DOHH2 (cell line): ENCODE measurements around the gene LRRN3.

Source experiments
- H3F3A ChIP-seq: fragments of 200-600 bp; sonication (generic), shearing (Covaris generic); 2 replicates; pipeline ENCODE4 v1.6.0; 2016; ENCODE audit warnings: antibody characterized with exemption, mild to moderate bottlenecking; ENCODE audit not compliant: control insufficient read depth, insufficient read depth
- H3K27ac ChIP-seq: fragments of 200-600 bp; sonication (generic); 2 replicates; pipeline ENCODE4 v1.5.1; 2014; ENCODE audit warnings: low read depth, mild to moderate bottlenecking, low read length, moderate library complexity
- H3K27me3 ChIP-seq: fragments of 200-600 bp; sonication (generic); 2 replicates; pipeline ENCODE4 v1.6.1; 2014; ENCODE audit warnings: mild to moderate bottlenecking, low read length, mixed read lengths; ENCODE audit not compliant: control insufficient read depth
- H3K36me3 ChIP-seq: fragments of 200-600 bp; sonication (generic); 2 replicates; pipeline ENCODE4 v1.6.1; 2014; ENCODE audit warnings: mild to moderate bottlenecking, low read length, moderate library complexity, mixed read lengths; ENCODE audit not compliant: control insufficient read depth
- H3K4me1 ChIP-seq: fragments of 200-600 bp; sonication (generic); 2 replicates; pipeline ENCODE4 v1.6.1; 2014; ENCODE audit warnings: mild to moderate bottlenecking, low read length, mixed read lengths; ENCODE audit not compliant: control insufficient read depth
- H3K4me2 ChIP-seq: fragments of 200-600 bp; sonication (generic); 2 replicates; pipeline ENCODE4 v1.6.0; 2014; ENCODE audit warnings: mild to moderate bottlenecking, low read length, moderate library complexity
- H3K4me3 ChIP-seq: fragments of 200-600 bp; sonication (generic); 2 replicates; pipeline ENCODE4 v1.5.1; 2014; ENCODE audit warnings: mild to moderate bottlenecking, low read length, mixed read lengths
- H3K79me2 ChIP-seq: fragments of 200-600 bp; sonication (generic); 2 replicates; pipeline ENCODE4 v1.6.1; 2014; ENCODE audit warnings: mild to moderate bottlenecking, low read length, mixed read lengths; ENCODE audit not compliant: control insufficient read depth
- H3K9me2 ChIP-seq: fragments of 200-600 bp; sonication (generic); replicated peaks from 2 replicates; pipeline ENCODE4 v1.6.1; 2014; ENCODE audit warnings: mild to moderate bottlenecking, low read length, mixed read lengths; ENCODE audit not compliant: control insufficient read depth
- H3K9me3 ChIP-seq: fragments of 200-600 bp; sonication (generic); 2 replicates; pipeline ENCODE4 v1.6.1; 2014; ENCODE audit warnings: antibody characterized with exemption, low read length, mixed read lengths; ENCODE audit not compliant: control insufficient read depth, insufficient read depth
- H4K20me1 ChIP-seq: fragments of 200-600 bp; sonication (generic); 2 replicates; pipeline ENCODE4 v1.6.0; 2014; ENCODE audit warnings: low read depth, mild to moderate bottlenecking, antibody characterized with exemption, low read length, moderate library complexity; ENCODE audit not compliant: control insufficient read depth, insufficient read depth
- CTCF ChIP-seq: fragments of 200-600 bp; sonication (generic); IDR thresholded peaks from one replicate; pipeline ENCODE4 v1.5.1; 2014; ENCODE audit warnings: antibody characterized with exemption, mild to moderate bottlenecking, low read depth, low read length; ENCODE audit not compliant: poor library complexity, severe bottlenecking
- EZH2phosphoT487 ChIP-seq: fragments of 200-600 bp; sonication (generic); IDR thresholded peaks from 2 replicates; pipeline ENCODE4 v1.6.1; 2017; ENCODE audit warnings: borderline replicate concordance, mild to moderate bottlenecking, antibody characterized with exemption, low read length, moderate library complexity, mixed read lengths

The LRRN3 gene

GRCh38 chr7:111160297-111160696, 69.4 kb downstream of the LRRN3 start:
- Histone ChIP-seq H4K20me1 (no peaks in the 10 kb centered on the region), H3K4me2 (no peak overlapping the region), H3K36me3 (no peaks in the 10 kb centered on the region), H3K4me3 (no peak overlapping the region), H3K79me2 (no peaks in the 10 kb centered on the region), H3K9me2 (no peaks in the 10 kb centered on the region), H3K4me1 (no peaks in the 10 kb centered on the region), H3K9me3 (no peaks in the 10 kb centered on the region), H3F3A (no peaks in the 10 kb centered on the region), H3K27ac (no peak overlapping the region), H3K27me3 (no peaks in the 10 kb centered on the region)
- TF ChIP-seq EZH2phosphoT487 (no peak), CTCF (no peak)

- no peaks in the 10 kb centered on the region for H4K20me1 ChIP-seq
- no peaks in the 10 kb centered on the region for H3K79me2 ChIP-seq
- no peaks in the 10 kb centered on the region for H3K36me3 ChIP-seq
- no peaks in the 10 kb centered on the region for H3K4me1 ChIP-seq
- H3K4me3 ChIP-seq = no peak overlapping the region
- TF ChIP-seq CTCF (no peak), EZH2phosphoT487 (no peak)
- H3K27ac ChIP-seq = no peak overlapping the region
- H3K27me3 ChIP-seq = no peaks in the 10 kb centered on the region
- H3K9me2 ChIP-seq = no peaks in the 10 kb centered on the region
- H3F3A ChIP-seq = no peaks in the 10 kb centered on the region
- H3K9me3 ChIP-seq = no peaks in the 10 kb centered on the region
- H3K4me2 ChIP-seq = no peak overlapping the region
Measured at GRCh38 chr7:111162692-111163091, 71.8 kb downstream of the LRRN3 start.

- Histone ChIP-seq H3K4me2 (no peak overlapping the region), H3F3A (no peaks in the 10 kb centered on the region), H3K9me2 (no peaks in the 10 kb centered on the region), H4K20me1 (no peaks in the 10 kb centered on the region), H3K9me3 (no peaks in the 10 kb centered on the region), H3K27me3 (no peaks in the 10 kb centered on the region), H3K4me3 (no peak overlapping the region), H3K79me2 (no peaks in the 10 kb centered on the region), H3K4me1 (no peaks in the 10 kb centered on the region), H3K36me3 (no peaks in the 10 kb centered on the region), H3K27ac (no peak overlapping the region)
- no peak for TF ChIP-seq EZH2phosphoT487
Measured at GRCh38 chr7:111164442-111164841, 73.5 kb downstream of the LRRN3 start.

- no peak overlapping the region for H3K4me2 ChIP-seq
- no peaks in the 10 kb centered on the region for H4K20me1 ChIP-seq
- H3F3A ChIP-seq = no peaks in the 10 kb centered on the region
- H3K36me3 ChIP-seq = no peaks in the 10 kb centered on the region
- H3K27ac ChIP-seq = no peak overlapping the region
- no peaks in the 10 kb centered on the region for H3K4me1 ChIP-seq
- no peak overlapping the region for H3K4me3 ChIP-seq
- no peaks in the 10 kb centered on the region for H3K79me2 ChIP-seq
- TF ChIP-seq EZH2phosphoT487 = no peak
- no peak for TF ChIP-seq CTCF
- no peaks in the 10 kb centered on the region for H3K27me3 ChIP-seq
- H3K9me2 ChIP-seq = no peaks in the 10 kb centered on the region
- H3K9me3 ChIP-seq = no peaks in the 10 kb centered on the region
Measured at GRCh38 chr7:111168182-111168581, 77.3 kb downstream of the LRRN3 start.
